LNCAP (cell line): ENCODE measurements around the gene RPL7A.
A peak's percentile ranks its signal among the peaks of the same experiment; 100 is the strongest.

Source experiments
- TF ChIP-seq, protein P1 (sequence below): fragments of 450-650 bp; IDR thresholded peaks from 2 replicates; pipeline ENCODE4 v1.5.1; 2017; ENCODE audit warnings: mild to moderate bottlenecking

RPL7A gene

DNA sequence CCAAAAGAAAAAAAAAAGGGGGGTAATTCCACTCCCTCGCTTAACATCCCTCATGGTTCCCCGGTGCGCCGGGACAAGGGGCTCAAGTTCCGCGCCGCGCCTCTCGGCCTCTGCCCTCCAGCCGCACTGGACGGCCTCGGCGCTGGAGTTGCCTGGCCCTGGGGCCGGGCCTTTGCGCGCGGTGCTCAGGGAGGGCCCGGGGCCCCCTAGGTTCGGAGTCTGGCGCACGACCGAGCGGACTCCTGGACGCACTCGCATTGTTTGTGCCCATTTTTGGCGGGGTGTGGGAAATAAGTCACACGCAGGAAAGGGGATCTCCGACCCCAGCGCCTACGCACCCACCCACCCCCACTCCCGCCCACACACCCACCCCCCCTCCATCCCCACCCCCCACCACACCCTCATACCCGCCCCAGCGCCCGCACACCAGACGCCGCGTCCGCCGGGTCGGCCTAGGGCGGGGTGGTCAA, 468 bp upstream of the RPL7A start:
- TF ChIP-seq, protein P1, sequence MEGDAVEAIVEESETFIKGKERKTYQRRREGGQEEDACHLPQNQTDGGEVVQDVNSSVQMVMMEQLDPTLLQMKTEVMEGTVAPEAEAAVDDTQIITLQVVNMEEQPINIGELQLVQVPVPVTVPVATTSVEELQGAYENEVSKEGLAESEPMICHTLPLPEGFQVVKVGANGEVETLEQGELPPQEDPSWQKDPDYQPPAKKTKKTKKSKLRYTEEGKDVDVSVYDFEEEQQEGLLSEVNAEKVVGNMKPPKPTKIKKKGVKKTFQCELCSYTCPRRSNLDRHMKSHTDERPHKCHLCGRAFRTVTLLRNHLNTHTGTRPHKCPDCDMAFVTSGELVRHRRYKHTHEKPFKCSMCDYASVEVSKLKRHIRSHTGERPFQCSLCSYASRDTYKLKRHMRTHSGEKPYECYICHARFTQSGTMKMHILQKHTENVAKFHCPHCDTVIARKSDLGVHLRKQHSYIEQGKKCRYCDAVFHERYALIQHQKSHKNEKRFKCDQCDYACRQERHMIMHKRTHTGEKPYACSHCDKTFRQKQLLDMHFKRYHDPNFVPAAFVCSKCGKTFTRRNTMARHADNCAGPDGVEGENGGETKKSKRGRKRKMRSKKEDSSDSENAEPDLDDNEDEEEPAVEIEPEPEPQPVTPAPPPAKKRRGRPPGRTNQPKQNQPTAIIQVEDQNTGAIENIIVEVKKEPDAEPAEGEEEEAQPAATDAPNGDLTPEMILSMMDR = no peak

DNA sequence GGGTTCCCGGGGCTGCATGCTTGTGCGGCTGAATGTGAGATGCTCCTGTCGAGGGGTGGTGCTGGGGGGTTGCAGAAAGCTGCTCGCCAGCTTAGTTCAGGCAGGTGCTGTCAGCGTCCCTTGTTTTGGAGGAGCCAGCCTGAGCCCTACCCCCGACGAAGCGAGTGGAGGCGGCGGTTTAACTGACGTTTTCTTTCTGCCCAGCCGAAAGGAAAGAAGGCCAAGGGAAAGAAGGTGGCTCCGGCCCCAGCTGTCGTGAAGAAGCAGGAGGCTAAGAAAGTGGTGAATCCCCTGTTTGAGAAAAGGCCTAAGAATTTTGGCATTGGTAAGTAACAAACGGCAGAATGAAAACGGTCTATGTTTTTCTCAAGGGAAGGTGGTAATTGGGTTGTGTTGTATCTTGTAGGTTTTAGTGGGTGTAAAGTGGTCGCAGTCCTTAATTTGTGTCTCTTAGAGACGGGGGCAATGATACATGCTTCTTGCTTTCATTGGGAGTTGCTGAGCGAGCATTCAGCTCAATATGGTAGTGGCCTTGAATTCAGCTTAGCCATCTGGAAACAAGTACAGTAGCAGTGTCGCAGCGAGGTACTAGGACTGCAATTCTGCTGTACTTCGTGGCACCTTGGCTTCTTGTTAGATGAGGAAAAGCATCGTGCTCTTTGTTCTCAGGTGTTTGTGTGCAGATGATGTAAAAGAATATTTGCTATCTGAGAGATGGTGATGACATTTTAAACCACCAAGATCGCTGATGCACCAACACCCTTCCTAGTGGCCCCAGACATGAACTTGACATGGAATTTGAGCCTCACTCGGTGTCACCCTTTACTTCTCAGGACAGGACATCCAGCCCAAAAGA, 928 bp downstream of the RPL7A start:
- TF ChIP-seq, protein P1 = no peak

DNA sequence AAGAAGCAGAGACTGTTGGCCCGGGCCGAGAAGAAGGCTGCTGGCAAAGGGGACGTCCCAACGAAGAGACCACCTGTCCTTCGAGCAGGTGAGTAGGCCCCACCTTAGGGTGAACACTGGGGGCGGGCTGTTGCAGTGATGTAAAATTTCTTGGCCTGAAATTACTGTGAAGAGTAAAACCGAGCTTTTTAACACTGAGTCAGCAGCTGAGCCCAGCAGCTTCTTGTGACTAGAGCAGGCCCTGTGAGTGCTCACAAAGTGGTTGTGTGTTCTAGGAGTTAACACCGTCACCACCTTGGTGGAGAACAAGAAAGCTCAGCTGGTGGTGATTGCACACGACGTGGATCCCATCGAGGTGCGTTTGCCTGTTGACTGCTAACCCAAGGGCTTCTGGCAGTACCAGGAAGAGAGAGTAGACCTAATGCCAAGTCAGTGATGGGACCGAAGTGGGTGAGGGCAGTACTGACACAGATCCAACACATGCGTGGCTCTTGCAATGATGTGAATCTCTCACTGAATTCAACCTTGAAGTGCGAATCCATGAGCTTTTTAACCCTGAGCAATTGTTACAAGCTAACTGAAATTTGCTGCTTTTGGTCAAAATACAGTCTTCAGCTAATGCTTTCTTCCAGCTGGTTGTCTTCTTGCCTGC, 2.1 kb downstream of the RPL7A start:
- TF ChIP-seq, protein P1 = no peak

DNA sequence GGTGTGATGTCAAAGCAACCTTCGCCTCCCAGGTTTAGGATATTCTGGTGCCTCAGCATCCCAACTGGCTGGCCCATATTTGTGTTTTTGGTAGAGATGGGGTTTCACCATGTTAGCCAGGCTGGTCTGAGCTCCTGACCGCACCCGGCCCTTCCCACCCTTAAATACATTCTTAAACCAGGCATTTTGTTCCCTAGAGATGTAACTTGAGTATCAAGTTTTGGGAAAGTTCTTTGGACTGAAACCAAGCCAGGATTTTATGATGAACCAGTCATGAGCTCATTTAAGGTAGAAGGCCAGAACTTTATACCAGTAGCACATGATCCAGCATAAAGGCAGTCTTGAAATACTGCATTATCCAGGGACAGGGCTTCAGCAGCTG, 3.5 kb downstream of the RPL7A start:
- TF ChIP-seq, protein P1 = no peak

DNA sequence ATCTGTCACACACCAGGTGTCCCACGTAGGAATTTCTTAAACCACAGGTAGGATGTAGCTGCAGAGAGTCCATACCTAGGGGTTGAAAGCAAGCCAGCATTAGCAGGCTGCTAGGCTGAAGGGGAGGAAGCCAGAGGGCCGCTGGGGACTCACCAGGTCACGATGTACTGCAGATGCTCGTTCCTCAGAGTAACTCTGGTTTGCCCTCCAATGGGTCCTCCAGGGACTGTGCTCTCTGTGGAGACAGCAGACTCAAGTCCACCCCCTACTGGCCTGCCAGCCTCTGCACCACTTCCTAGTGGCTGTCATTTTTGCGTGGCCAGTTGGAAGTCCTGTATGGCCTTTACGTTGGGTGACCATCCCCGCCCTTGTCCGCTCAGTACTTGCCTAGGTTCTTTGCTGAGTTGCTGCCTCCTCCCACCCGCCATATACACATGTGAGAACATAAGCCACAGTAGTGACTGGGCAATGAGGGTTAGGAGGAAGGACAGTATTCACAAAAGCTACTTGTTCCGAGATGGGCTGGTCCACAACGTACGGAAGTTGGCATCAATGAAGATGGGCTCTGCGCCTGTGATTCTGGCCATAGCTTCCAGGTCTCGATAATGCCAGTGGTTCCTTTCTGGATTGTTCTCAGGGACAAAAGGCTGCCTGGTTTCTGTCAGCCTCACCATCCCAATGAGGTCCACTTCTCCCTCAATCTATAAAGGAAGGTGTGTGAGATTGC, 4.1 kb downstream of the RPL7A start:
- TF ChIP-seq, protein P1 = peak; percentile 72

DNA sequence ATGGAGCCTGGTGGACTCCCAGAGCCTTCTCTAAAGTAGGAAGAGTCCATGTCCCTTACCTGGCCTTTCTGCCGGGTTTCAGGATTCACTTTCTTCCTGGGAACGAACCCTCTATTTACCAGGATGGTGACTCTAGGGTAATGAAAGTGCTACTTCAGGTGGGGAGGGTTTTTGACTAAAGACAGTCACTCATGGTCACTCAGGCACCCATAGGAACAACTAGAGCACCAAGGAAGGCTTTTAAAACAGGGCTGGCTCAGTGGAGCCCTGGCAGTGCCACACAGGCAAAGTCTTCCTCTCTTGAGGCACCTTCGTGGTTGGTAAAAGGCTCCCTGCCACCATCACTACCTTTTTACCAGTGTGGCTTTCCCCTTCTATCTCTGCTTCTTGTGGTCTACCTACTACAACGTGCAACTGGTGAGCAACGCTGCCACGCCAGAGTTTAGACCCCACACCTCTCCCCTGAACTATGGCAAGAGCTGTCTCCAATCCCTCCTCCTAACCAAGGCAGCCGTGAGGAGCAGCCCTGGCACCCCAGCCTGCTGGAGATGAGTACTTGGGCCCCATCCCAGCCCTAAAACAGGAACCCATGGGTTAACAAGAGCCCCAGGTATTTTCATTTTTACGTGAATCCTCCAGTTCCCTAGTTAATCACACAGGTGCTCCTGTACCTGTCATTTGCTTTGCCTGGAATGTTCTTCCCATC, 4.8 kb downstream of the RPL7A start:
- TF ChIP-seq, protein P1 = no peak

DNA sequence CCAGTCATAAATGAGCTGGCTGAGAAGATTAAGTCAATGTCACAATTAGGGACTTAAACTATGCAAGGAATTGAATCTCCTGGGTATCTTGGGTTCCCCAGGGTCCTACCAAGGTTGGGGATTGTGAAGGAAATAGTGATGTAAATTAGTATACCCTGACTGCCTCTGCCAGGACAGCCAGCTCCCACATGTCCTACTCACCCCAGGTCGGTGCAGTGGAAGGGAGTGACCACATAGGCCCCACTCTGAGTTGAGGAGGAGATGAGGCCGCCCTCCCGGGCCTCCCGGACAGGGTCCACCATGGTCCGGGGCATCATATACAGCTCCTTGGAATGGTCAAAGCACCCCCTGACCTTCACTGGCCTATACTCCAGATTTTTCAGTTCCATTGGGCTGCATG, 5.5 kb downstream of the RPL7A start:
- TF ChIP-seq, protein P1 = no peak
